A673 (cell line): ENCODE results near the gene IL6R. TPM values are rescaled to one million over a fixed set of nuclear protein-coding genes. Genes with fewer than 3 reads are reported as not detected.

ENCODE experiments used
- BruUV-seq: library from RNA; stranded (reverse); fragments of 400-500 nt; replicated peaks from 2 replicates; lab custom pipeline; 2021; lab: Mats Ljungman, UMichigan
- CTCF ChIA-PET: fragments of 300-600 bp; sonication (Branson Sonifier 250); formaldehyde crosslinking; loops from one replicate; lab custom pipeline; 2022; ENCODE audit warnings: antibody characterized with exemption; lab: Charles Lee
- POLR2A ChIA-PET: fragments of 300-600 bp; sonication (Branson Sonifier 250); formaldehyde crosslinking; loops from one replicate; lab custom pipeline; 2022; ENCODE audit warnings: antibody characterized with exemption; ENCODE audit not compliant: low non-redundant PET; lab: Charles Lee
- DNase-seq: peaks from one replicate; pipeline ENCODE4 v3.0.0-alpha.2; 2015; ENCODE audit warnings: low spot score
- H3K27ac ChIP-seq: fragments of 200-600 bp; sonication (generic); 2 replicates; pipeline ENCODE4 v1.5.1; 2016; ENCODE audit warnings: mixed run types, low read depth, mild to moderate bottlenecking, mixed read lengths, antibody characterized with exemption, low read length; ENCODE audit not compliant: poor library complexity, severe bottlenecking
- H3K27me3 ChIP-seq: fragments of 200-600 bp; sonication (generic); replicated peaks from 2 replicates; pipeline ENCODE4 v1.6.1; 2017; ENCODE audit warnings: mixed run types, low read depth, mild to moderate bottlenecking, mixed read lengths, antibody characterized with exemption, low read length; ENCODE audit not compliant: insufficient read depth, poor library complexity
- H3K36me3 ChIP-seq: fragments of 200-600 bp; sonication (generic); 2 replicates; pipeline ENCODE4 v1.6.1; 2016; ENCODE audit warnings: mixed run types, mild to moderate bottlenecking, mixed read lengths, antibody characterized with exemption, low read length; ENCODE audit not compliant: insufficient read depth, poor library complexity, severe bottlenecking
- H3K4me1 ChIP-seq: fragments of 200-600 bp; sonication (generic); 2 replicates; pipeline ENCODE4 v1.6.1; 2017; ENCODE audit warnings: mixed run types, mild to moderate bottlenecking, mixed read lengths, antibody characterized with exemption, low read length; ENCODE audit not compliant: insufficient read depth, poor library complexity, severe bottlenecking
- H3K4me3 ChIP-seq: fragments of 200-600 bp; sonication (generic); 2 replicates; pipeline ENCODE4 v1.5.1; 2016; ENCODE audit warnings: low read depth, mixed run types, mild to moderate bottlenecking, mixed read lengths, low read length; ENCODE audit not compliant: poor library complexity, severe bottlenecking
- H3K9me3 ChIP-seq: fragments of 200-600 bp; sonication (generic); 2 replicates; pipeline ENCODE4 v1.6.1; 2016; ENCODE audit warnings: mixed run types, low read depth, mild to moderate bottlenecking, mixed read lengths, antibody characterized with exemption, low read length; ENCODE audit not compliant: poor library complexity, severe bottlenecking
- CTCF ChIP-seq: fragments of 300-800, 200-600 bp; sonication (generic); conservative IDR thresholded peaks from 2 replicates; pipeline ENCODE4 v1.5.1; 2017; ENCODE audit warnings: low read depth, mild to moderate bottlenecking, antibody characterized with exemption, low read length, moderate library complexity, mixed read lengths
- EZH2 ChIP-seq: fragments of 200-600 bp; sonication (generic); IDR thresholded peaks from 2 replicates; pipeline ENCODE4 v1.6.1; 2017; ENCODE audit warnings: borderline replicate concordance, low read depth, mild to moderate bottlenecking, mixed read lengths, antibody characterized with exemption, low read length; ENCODE audit not compliant: poor library complexity, severe bottlenecking
- intact Hi-C: fragments of 100-400 bp; cut with micrococcal nuclease; formaldehyde crosslinking; loops from one replicate; pipeline ENCODE4 v1.10.0; 2022; ENCODE audit not compliant: unreplicated experiment
- total RNA-seq: library from RNA; stranded (reverse); gene quantifications from 2 replicates; pipeline ENCODE4 v1.2.3, GENCODE V29; 2021

IL6R gene
- total RNA-seq, 1 experiment from 2014 or later = 1.9 TPM

- H3K4me1 ChIP-seq = peaks cover 13% of the 10 kb centered on the region
- H3K36me3 ChIP-seq = no peaks in the 10 kb centered on the region
- intact Hi-C loops = loop anchor here (2.0 kb wide), 1 partner anchor 56 kb away; no protein-coding TSS in a partner anchor
- POLR2A ChIA-PET = no interaction called here
- no peak overlapping the region for H3K27ac ChIP-seq
- BruUV-seq = no TSS peak
- peaks cover 18% of the 10 kb centered on the region for H3K27me3 ChIP-seq
- H3K9me3 ChIP-seq = no peaks in the 10 kb centered on the region
- TF ChIP-seq CTCF = no peak
- TF ChIP-seq EZH2 = no peak
- no peak for DNase-seq
- no peak overlapping the region for H3K4me3 ChIP-seq
- CTCF ChIA-PET = interaction anchor here (1.0 kb wide), 1 partner anchor 140 kb away, joined by 3 read pairs; no protein-coding TSS in a partner anchor
Observed at GRCh38 chr1:154406886-154407197, 1.7 kb downstream of the IL6R start.

- intact Hi-C loops = loop anchor here (2.0 kb wide), 1 partner anchor 55 kb away; no protein-coding TSS in a partner anchor
- H3K27ac ChIP-seq = no peak overlapping the region
- peaks cover 18% of the 10 kb centered on the region for H3K27me3 ChIP-seq
- no peaks in the 10 kb centered on the region for H3K9me3 ChIP-seq
- peaks cover 13% of the 10 kb centered on the region for H3K4me1 ChIP-seq
- DNase-seq = no peak
- H3K4me3 ChIP-seq = no peak overlapping the region
- H3K36me3 ChIP-seq = no peaks in the 10 kb centered on the region
- no TSS peak for BruUV-seq
- TF ChIP-seq CTCF = no peak
- no peak for TF ChIP-seq EZH2
- CTCF ChIA-PET = interaction anchor here (1.0 kb wide), 1 partner anchor 139 kb away, joined by 3 read pairs; no protein-coding TSS in a partner anchor
- POLR2A ChIA-PET = no interaction called here
Observed at GRCh38 chr1:154407198-154408091, 2.3 kb downstream of the IL6R start.

- ChIA-PET CTCF (no interaction called here), POLR2A (no interaction called here)
- no peak for DNase-seq
- intact Hi-C loops = no loop called here
- Histone ChIP-seq H3K9me3 (no peaks in the 10 kb centered on the region), H3K27ac (no peak overlapping the region), H3K4me1 (peaks cover 13% of the 10 kb centered on the region), H3K4me3 (no peak overlapping the region), H3K27me3 (peaks cover 18% of the 10 kb centered on the region), H3K36me3 (no peaks in the 10 kb centered on the region)
- no peak for TF ChIP-seq EZH2
- BruUV-seq = no TSS peak
Observed at GRCh38 chr1:154408174-154408777, 3.1 kb downstream of the IL6R start.
